Mesothelial cell of epicardium (in vitro differentiated cells): ENCODE results near the gene LCE7A. TPM values are rescaled to one million over a fixed set of nuclear protein-coding genes. Genes with fewer than 3 reads are reported as not detected.

ENCODE experiments used
- DNase-seq, 2 experiments: peaks; one replicate each; pipeline ENCODE4 v3.0.0; 2021; ENCODE audit warnings: low spot score in 2 of 2; ENCODE audit not compliant: unreplicated experiment in 2 of 2
- H3K27ac Mint-ChIP-seq: 2 replicates; pipeline ENCODE4 v1.8.0; 2021; ENCODE audit warnings: mixed read lengths
- H3K27me3 Mint-ChIP-seq: 2 replicates; pipeline ENCODE4 v1.8.0; 2021; ENCODE audit warnings: low read depth, mixed read lengths
- H3K36me3 Mint-ChIP-seq: 2 replicates; pipeline ENCODE4 v1.8.0; 2021; ENCODE audit warnings: mixed read lengths
- H3K4me1 Mint-ChIP-seq: 2 replicates; pipeline ENCODE4 v1.8.0; 2021; ENCODE audit warnings: mixed read lengths
- H3K4me3 Mint-ChIP-seq: 2 replicates; pipeline ENCODE4 v1.8.0; 2021; ENCODE audit warnings: mild to moderate bottlenecking, moderate library complexity, mixed read lengths
- H3K9me3 Mint-ChIP-seq: 2 replicates; pipeline ENCODE4 v1.8.0; 2021; ENCODE audit warnings: mixed read lengths
- CTCF ChIP-seq: fragments of 200-600 bp; sonication (generic); IDR thresholded peaks from one replicate; pipeline ENCODE4 v1.5.0; 2021; ENCODE audit warnings: antibody characterized with exemption; ENCODE audit not compliant: unreplicated experiment
- total RNA-seq: library from RNA; stranded (reverse); gene quantifications from 3 replicates; pipeline ENCODE4 v1.2.1, GENCODE V29; 2021

Gene LCE7A
- total RNA-seq, 1 donor from 2014 or later: not detected

- DNase-seq: no peak
- Mint-ChIP-seq H3K4me1 (no peaks in the 10 kb centered on the region), H3K4me3 (no peak overlapping the region), H3K36me3 (no peaks in the 10 kb centered on the region), H3K27ac (no peak overlapping the region), H3K9me3 (peaks cover 50% of the 10 kb centered on the region), H3K27me3 (no peaks in the 10 kb centered on the region)
- no peak for TF ChIP-seq CTCF
Measured at GRCh38 chr1:152880316-152880715, 20.5 kb downstream of the LCE7A start.

DNA sequence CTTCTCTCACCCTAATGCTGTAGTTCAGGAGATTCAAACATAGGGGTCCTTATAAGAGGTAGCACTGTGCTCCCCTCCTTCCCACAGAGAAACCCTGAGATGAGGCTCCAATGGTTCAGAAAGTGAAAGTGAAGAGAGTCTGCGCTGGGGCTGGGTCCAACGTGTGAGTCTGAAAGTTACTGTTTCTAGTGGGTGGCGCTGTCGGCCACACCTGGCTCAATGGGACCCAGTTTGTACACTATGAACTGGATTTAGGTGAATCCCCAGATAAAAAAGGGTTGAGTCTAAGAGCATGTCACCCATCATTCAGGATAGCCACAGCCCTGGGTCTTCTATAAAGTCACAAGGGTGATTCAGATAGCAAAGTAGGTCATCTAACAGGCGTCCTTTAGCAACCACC is 21.1 kb downstream of the LCE7A start:
- H3K27ac Mint-ChIP-seq: no peak overlapping the region
- DNase-seq: no peak
- no peaks in the 10 kb centered on the region for H3K4me1 Mint-ChIP-seq
- peaks cover 56% of the 10 kb centered on the region for H3K9me3 Mint-ChIP-seq
- TF ChIP-seq CTCF: no peak
- no peaks in the 10 kb centered on the region for H3K27me3 Mint-ChIP-seq
- no peak overlapping the region for H3K4me3 Mint-ChIP-seq
- no peaks in the 10 kb centered on the region for H3K36me3 Mint-ChIP-seq

GRCh38 chr1:152884085-152884484 is 24.3 kb downstream of the LCE7A start:
- DNase-seq: no peak
- no peak overlapping the region for H3K4me3 Mint-ChIP-seq
- H3K4me1 Mint-ChIP-seq: no peaks in the 10 kb centered on the region
- H3K36me3 Mint-ChIP-seq: no peaks in the 10 kb centered on the region
- TF ChIP-seq CTCF: no peak
- no peaks in the 10 kb centered on the region for H3K27me3 Mint-ChIP-seq
- no peak overlapping the region for H3K27ac Mint-ChIP-seq
- peaks cover 57% of the 10 kb centered on the region for H3K9me3 Mint-ChIP-seq

DNA sequence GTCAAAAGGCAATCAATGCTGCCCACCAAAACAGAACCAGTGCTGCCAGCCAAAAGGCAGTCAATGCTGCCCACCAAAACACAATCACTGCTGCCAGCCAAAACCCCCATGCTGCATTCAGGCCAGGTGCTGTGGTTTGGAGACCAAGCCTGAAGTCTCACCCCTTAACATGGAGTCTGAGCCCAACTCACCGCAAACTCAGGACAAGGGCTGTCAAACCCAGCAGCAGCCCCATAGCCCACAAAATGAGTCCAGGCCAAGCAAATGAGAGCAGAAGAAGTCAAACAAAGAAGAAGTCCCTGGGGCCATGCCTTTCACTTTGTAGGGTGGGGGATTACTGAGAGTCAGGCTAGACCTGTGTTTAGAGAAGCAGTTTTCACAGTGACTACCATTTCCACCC is 24.7 kb downstream of the LCE7A start:
- no peak for DNase-seq
- Mint-ChIP-seq H3K36me3 (no peaks in the 10 kb centered on the region), H3K27ac (no peak overlapping the region), H3K4me3 (no peak overlapping the region), H3K27me3 (no peaks in the 10 kb centered on the region), H3K9me3 (peaks cover 58% of the 10 kb centered on the region), H3K4me1 (no peaks in the 10 kb centered on the region)
- no peak for TF ChIP-seq CTCF

GRCh38 chr1:152884966-152885624 is 25.3 kb downstream of the LCE7A start:
- Mint-ChIP-seq H3K9me3 (peaks cover 58% of the 10 kb centered on the region), H3K36me3 (no peaks in the 10 kb centered on the region), H3K4me3 (no peak overlapping the region), H3K27ac (no peak overlapping the region), H3K4me1 (no peaks in the 10 kb centered on the region), H3K27me3 (no peaks in the 10 kb centered on the region)
- DNase-seq: no peak
- TF ChIP-seq CTCF: no peak

- TF ChIP-seq CTCF: no peak
- Mint-ChIP-seq H3K36me3 (no peaks in the 10 kb centered on the region), H3K4me1 (no peaks in the 10 kb centered on the region), H3K27me3 (no peaks in the 10 kb centered on the region), H3K9me3 (peaks cover 62% of the 10 kb centered on the region), H3K27ac (no peak overlapping the region), H3K4me3 (no peak overlapping the region)
- no peak for DNase-seq
Measured at GRCh38 chr1:152886085-152886484, 26.3 kb downstream of the LCE7A start.
